GM23338 (cell line): ENCODE results near the gene CRISPLD2. TPM values are rescaled to one million over a fixed set of nuclear protein-coding genes. Genes with fewer than 3 reads are reported as not detected.
A peak's percentile ranks its signal among the peaks of the same experiment; 100 is the strongest.

Experiments used
- ATAC-seq: fragments of 200-7000 bp; cut with Tn5 transposase; 3 replicates; pipeline ENCODE4 v1.9.1; 2020
- DNase-seq: peaks from one replicate; pipeline ENCODE4 v3.0.0-alpha.2; 2015; ENCODE audit warnings: low spot score
- H2AFZ ChIP-seq: fragments of 200-600 bp; sonication (generic); 2 replicates; pipeline ENCODE4 v1.8.0; 2016; ENCODE audit warnings: antibody characterized with exemption, mild to moderate bottlenecking, moderate library complexity
- H3F3A ChIP-seq: fragments of 200-600 bp; sonication (generic); replicated peaks from 2 replicates; pipeline ENCODE4 v1.8.0; 2017; ENCODE audit warnings: antibody characterized with exemption, mixed run types, low read depth
- H3K27ac ChIP-seq: fragments of 200-600 bp; sonication (generic); 2 replicates; pipeline ENCODE4 v1.6.1; 2016; ENCODE audit warnings: low read depth
- H3K27me3 ChIP-seq: fragments of 200-600 bp; sonication (generic); 2 replicates; pipeline ENCODE4 v1.8.0; 2016; ENCODE audit warnings: mild to moderate bottlenecking, mixed run types, moderate library complexity; ENCODE audit not compliant: insufficient read depth
- H3K36me3 ChIP-seq: fragments of 200-600 bp; sonication (generic); 2 replicates; pipeline ENCODE4 v1.8.0; 2016; ENCODE audit warnings: mild to moderate bottlenecking; ENCODE audit not compliant: insufficient read depth
- H3K4me1 ChIP-seq: fragments of 200-600 bp; sonication (generic); 2 replicates; pipeline ENCODE4 v1.8.0; 2016; ENCODE audit warnings: mild to moderate bottlenecking, moderate library complexity; ENCODE audit not compliant: insufficient read depth
- H3K4me2 ChIP-seq: fragments of 200-600 bp; sonication (generic); 2 replicates; pipeline ENCODE4 v1.7.1; 2017; ENCODE audit warnings: mixed run types
- H3K4me3 ChIP-seq: fragments of 200-600 bp; sonication (generic); 2 replicates; pipeline ENCODE4 v1.6.1; 2016; ENCODE audit warnings: mixed run types
- H3K79me2 ChIP-seq: fragments of 200-600 bp; sonication (generic); replicated peaks from 2 replicates; pipeline ENCODE4 v1.8.0; 2017; ENCODE audit warnings: mild to moderate bottlenecking; ENCODE audit not compliant: insufficient read depth
- H3K9me2 ChIP-seq: fragments of 200-600 bp; sonication (generic); 2 replicates; pipeline ENCODE4 v1.8.0; 2017; ENCODE audit not compliant: insufficient read depth
- H4K20me1 ChIP-seq: fragments of 200-600 bp; sonication (generic); replicated peaks from 2 replicates; pipeline ENCODE4 v1.8.0; 2017; ENCODE audit warnings: mild to moderate bottlenecking; ENCODE audit not compliant: insufficient read depth
- H3K27ac Mint-ChIP-seq: 2 replicates; pipeline ENCODE4 v1.8.0; 2020; ENCODE audit warnings: inconsistent platforms, mild to moderate bottlenecking, moderate library complexity, mixed read lengths
- H3K27me3 Mint-ChIP-seq: 3 replicates; pipeline ENCODE4 v1.8.0; 2022; ENCODE audit warnings: low read depth, mild to moderate bottlenecking, moderate library complexity, mixed read lengths, inconsistent platforms; ENCODE audit not compliant: insufficient read depth, poor library complexity
- H3K36me3 Mint-ChIP-seq: 3 replicates; pipeline ENCODE4 v1.8.0; 2021; ENCODE audit warnings: low read depth, mild to moderate bottlenecking, inconsistent platforms, moderate library complexity, mixed read lengths
- H3K4me1 Mint-ChIP-seq: 3 replicates; pipeline ENCODE4 v1.8.0; 2020; ENCODE audit warnings: mild to moderate bottlenecking, inconsistent platforms, mixed read lengths
- H3K4me3 Mint-ChIP-seq: 3 replicates; pipeline ENCODE4 v1.8.0; 2021; ENCODE audit warnings: moderate library complexity, mild to moderate bottlenecking, inconsistent platforms, mixed read lengths
- H3K9me3 Mint-ChIP-seq: 3 replicates; pipeline ENCODE4 v1.8.0; 2020; ENCODE audit warnings: moderate library complexity, mild to moderate bottlenecking, inconsistent platforms, mixed read lengths
- CREB1 ChIP-seq: fragments of 250-450 bp; sonication (Bioruptor Pico); IDR thresholded peaks from 2 replicates; pipeline ENCODE4 v1.5.0; 2020; ENCODE audit warnings: low read depth, mild to moderate bottlenecking, moderate library complexity
- EZH2phosphoT487 ChIP-seq: fragments of 200-600 bp; sonication (generic); IDR thresholded peaks from one replicate; pipeline ENCODE4 v1.8.1; 2018; ENCODE audit warnings: antibody characterized with exemption; ENCODE audit not compliant: unreplicated experiment
- POLR2AphosphoS5 ChIP-seq: IDR thresholded peaks from 2 replicates; pipeline ENCODE4 v1.6.1; 2016; ENCODE audit warnings: antibody characterized with exemption, low read depth
- STAT1 ChIP-seq: IDR thresholded peaks from one replicate; pipeline ENCODE4 v1.6.1; 2016; ENCODE audit warnings: antibody characterized with exemption; ENCODE audit not compliant: unreplicated experiment
- ZNF114 ChIP-seq: fragments of 250-450 bp; sonication (Bioruptor Pico); IDR thresholded peaks from 2 replicates; pipeline ENCODE4 v1.5.0; 2020; ENCODE audit warnings: mild to moderate bottlenecking, moderate library complexity
- polyA plus RNA-seq: library from polyadenylated mRNA; unstranded; fragments of >200 nt; fragmentation: Nextera tagmentation; extraction: Ambion mirVana; gene quantifications from 2 replicates; pipeline ENCODE4 v1.2.1, GENCODE V29; 2016
- total RNA-seq: library from RNA; depleted of rRNA; stranded (reverse); fragments of >200 nt; shearing (Covaris generic); gene quantifications from 2 replicates; pipeline ENCODE4 v1.2.3, GENCODE V29; 2014
- TF ChIP-seq, protein P1 (sequence below), 2 experiments: fragments of 200-600 bp in 1 of 2; sonication (generic) in 1 of 2; conservative IDR thresholded peaks; 2 replicates each; pipeline versions ENCODE4 v1.5.1 to v1.6.1; 2016 to 2017; ENCODE audit warnings: antibody characterized with exemption in 2 of 2, low read depth in 2 of 2, mild to moderate bottlenecking in 2 of 2, moderate library complexity in 1 of 2
- TF ChIP-seq, protein P2 (sequence below): IDR thresholded peaks from 2 replicates; pipeline ENCODE4 v1.6.1; 2016; ENCODE audit warnings: antibody characterized with exemption
- TF ChIP-seq, protein P3 (sequence below): IDR thresholded peaks from one replicate; pipeline ENCODE4 v1.6.1; 2018; ENCODE audit warnings: antibody characterized with exemption; ENCODE audit not compliant: unreplicated experiment

CRISPLD2 gene
- total and polyA plus RNA-seq, 2 experiments from 2014 or later, result 2.6 to 8.3 TPM

DNA sequence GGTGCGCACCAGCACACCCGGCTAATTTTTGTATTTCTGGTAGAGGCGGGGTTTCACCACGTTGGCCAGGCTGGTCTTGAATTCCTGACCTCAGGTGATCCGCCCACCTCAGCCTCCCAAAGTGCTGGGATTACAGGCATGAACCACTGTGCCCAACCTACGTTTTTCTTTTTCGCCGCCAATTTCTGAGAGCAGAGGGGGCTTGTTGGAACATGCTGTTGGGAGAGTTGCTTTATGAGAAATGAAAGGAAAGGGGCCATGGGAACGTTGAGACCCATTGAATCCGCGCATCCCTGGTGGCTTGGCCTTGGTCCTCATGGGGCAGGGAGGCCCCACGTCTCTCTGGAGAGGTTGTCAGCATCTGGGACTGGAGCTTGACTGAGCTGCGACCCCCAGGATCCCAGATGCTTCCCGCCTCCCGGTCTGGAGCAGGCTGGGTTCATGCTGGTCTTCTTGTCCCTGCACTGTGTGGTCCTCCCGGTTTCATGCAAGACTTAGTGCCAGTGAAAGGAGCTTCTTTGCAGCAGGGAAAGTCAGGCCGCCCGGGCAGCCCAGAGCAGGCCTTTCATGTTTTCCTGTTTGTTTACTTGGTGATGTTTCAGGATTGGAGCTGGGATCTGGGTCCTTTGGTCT lies 22.8 kb downstream of the CRISPLD2 start:
- no peak for ATAC-seq
- H3K4me3 Mint-ChIP-seq, result peak overlapping the region; percentile 56
- H3K27ac Mint-ChIP-seq, result peak overlapping the region; percentile 99

DNA sequence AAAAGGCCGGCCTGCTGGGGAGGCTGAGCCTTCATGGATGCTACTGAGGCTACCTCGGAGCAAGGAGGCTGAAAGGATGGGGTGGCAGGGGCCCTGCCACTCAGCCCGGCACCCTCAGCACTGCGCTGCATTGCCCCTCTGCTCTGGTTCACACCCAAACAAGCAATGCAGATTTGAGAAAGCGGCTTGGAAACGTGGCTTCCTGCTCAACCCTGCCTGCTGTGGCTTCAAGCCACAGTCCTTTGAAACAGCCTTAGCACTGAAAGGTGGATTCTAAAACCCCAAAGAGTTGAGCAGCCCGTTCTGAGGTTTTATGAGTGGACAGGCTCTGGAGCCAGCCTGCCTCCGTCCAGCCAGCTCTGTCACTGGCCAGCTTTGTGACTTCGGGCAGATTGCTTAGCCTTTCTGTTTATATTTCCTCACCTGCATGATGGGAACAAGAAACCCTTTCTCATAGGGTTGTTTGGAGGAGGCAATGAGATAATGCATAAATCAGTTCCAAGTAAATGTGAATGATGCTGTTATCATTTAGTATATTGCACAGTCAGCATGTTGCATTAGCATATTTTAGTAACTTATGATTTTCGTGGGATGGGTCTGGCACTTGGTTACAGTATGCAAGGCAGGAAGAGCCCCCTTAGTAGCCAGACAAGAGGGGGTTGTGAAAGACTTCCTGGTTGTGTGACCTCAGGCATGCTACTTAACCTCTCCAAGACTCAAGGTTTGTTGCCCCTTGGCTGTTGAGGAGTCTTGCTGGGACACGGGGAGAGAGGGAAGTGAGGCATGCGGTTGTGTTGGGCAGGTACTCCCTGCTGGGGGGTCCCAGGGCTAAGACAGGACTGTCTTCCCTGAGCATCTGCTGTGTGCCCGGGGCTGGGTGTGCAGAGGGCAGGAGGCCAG lies 23.6 kb downstream of the CRISPLD2 start:
- Histone ChIP-seq H3K4me1 (peaks cover 45% of the 10 kb centered on the region), H4K20me1 (no peaks in the 10 kb centered on the region; the same call in 1 of the 2 replicates), H3K36me3 (no peaks in the 10 kb centered on the region), H3K9me2 (no peaks in the 10 kb centered on the region), H3K4me3 (0 out of 2 replicates have a peak overlapping the region, but pooled peaks have one; percentile 31), H3K27me3 (no peaks in the 10 kb centered on the region), H3K4me2 (peak overlapping the region; percentile 52), H3K27ac (peak overlapping the region; percentile 50; the same call in 1 of the 2 replicates), H2AFZ (no peak overlapping the region), H3F3A (peaks cover 13% of the 10 kb centered on the region; the same call in 1 of the 2 replicates), H3K79me2 (no peaks in the 10 kb centered on the region)
- Mint-ChIP-seq H3K9me3 (no peaks in the 10 kb centered on the region), H3K4me1 (peaks cover 67% of the 10 kb centered on the region), H3K27ac (peak overlapping the region; percentile 99), H3K27me3 (peaks cover 51% of the 10 kb centered on the region), H3K4me3 (peak overlapping the region; percentile 56; the same call in 2 of the 3 replicates), H3K36me3 (no peaks in the 10 kb centered on the region)
- no peak for DNase-seq
- no peak; the same call in 2 of the 3 replicates for ATAC-seq
- TF ChIP-seq POLR2AphosphoS5 (no peak), EZH2phosphoT487 (no peak), ZNF114 (CRISPR knock-in tag) (no peak)
- TF ChIP-seq, protein P1, sequence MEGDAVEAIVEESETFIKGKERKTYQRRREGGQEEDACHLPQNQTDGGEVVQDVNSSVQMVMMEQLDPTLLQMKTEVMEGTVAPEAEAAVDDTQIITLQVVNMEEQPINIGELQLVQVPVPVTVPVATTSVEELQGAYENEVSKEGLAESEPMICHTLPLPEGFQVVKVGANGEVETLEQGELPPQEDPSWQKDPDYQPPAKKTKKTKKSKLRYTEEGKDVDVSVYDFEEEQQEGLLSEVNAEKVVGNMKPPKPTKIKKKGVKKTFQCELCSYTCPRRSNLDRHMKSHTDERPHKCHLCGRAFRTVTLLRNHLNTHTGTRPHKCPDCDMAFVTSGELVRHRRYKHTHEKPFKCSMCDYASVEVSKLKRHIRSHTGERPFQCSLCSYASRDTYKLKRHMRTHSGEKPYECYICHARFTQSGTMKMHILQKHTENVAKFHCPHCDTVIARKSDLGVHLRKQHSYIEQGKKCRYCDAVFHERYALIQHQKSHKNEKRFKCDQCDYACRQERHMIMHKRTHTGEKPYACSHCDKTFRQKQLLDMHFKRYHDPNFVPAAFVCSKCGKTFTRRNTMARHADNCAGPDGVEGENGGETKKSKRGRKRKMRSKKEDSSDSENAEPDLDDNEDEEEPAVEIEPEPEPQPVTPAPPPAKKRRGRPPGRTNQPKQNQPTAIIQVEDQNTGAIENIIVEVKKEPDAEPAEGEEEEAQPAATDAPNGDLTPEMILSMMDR (conservative IDR thresholded peaks at IDR 0.05; ENCODE audit: low read depth in 2 of 2), result no peak
- TF ChIP-seq, protein P2, sequence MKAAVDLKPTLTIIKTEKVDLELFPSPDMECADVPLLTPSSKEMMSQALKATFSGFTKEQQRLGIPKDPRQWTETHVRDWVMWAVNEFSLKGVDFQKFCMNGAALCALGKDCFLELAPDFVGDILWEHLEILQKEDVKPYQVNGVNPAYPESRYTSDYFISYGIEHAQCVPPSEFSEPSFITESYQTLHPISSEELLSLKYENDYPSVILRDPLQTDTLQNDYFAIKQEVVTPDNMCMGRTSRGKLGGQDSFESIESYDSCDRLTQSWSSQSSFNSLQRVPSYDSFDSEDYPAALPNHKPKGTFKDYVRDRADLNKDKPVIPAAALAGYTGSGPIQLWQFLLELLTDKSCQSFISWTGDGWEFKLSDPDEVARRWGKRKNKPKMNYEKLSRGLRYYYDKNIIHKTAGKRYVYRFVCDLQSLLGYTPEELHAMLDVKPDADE, result no peak

More for the DNA sequence above, 22.8 kb downstream of the CRISPLD2 start:
- Histone ChIP-seq H3K4me3 (0 out of 2 replicates have a peak overlapping the region, but pooled peaks have one; percentile 31), H3K27me3 (no peaks in the 10 kb centered on the region), H4K20me1 (no peaks in the 10 kb centered on the region; the same call in 1 of the 2 replicates), H3K9me2 (no peaks in the 10 kb centered on the region), H2AFZ (0 out of 2 replicates have a peak overlapping the region, but pooled peaks have one; percentile 32), H3K4me2 (peak overlapping the region; percentile 52; the same call in 1 of the 2 replicates), H3F3A (peaks cover 10% of the 10 kb centered on the region; the same call in 1 of the 2 replicates), H3K36me3 (no peaks in the 10 kb centered on the region), H3K4me1 (peaks cover 41% of the 10 kb centered on the region), H3K79me2 (no peaks in the 10 kb centered on the region), H3K27ac (peak overlapping the region; percentile 50; the same call in 1 of the 2 replicates)
- peaks cover 59% of the 10 kb centered on the region for H3K4me1 Mint-ChIP-seq
- H3K27me3 Mint-ChIP-seq, result peaks cover 47% of the 10 kb centered on the region
- H3K36me3 Mint-ChIP-seq, result no peaks in the 10 kb centered on the region
- DNase-seq, result no peak
- no peaks in the 10 kb centered on the region for H3K9me3 Mint-ChIP-seq
- TF ChIP-seq CREB1 (CRISPR knock-in tag) (no peak), STAT1 (no peak), EZH2phosphoT487 (no peak), ZNF114 (CRISPR knock-in tag) (no peak), POLR2AphosphoS5 (no peak)
- TF ChIP-seq, protein P3, sequence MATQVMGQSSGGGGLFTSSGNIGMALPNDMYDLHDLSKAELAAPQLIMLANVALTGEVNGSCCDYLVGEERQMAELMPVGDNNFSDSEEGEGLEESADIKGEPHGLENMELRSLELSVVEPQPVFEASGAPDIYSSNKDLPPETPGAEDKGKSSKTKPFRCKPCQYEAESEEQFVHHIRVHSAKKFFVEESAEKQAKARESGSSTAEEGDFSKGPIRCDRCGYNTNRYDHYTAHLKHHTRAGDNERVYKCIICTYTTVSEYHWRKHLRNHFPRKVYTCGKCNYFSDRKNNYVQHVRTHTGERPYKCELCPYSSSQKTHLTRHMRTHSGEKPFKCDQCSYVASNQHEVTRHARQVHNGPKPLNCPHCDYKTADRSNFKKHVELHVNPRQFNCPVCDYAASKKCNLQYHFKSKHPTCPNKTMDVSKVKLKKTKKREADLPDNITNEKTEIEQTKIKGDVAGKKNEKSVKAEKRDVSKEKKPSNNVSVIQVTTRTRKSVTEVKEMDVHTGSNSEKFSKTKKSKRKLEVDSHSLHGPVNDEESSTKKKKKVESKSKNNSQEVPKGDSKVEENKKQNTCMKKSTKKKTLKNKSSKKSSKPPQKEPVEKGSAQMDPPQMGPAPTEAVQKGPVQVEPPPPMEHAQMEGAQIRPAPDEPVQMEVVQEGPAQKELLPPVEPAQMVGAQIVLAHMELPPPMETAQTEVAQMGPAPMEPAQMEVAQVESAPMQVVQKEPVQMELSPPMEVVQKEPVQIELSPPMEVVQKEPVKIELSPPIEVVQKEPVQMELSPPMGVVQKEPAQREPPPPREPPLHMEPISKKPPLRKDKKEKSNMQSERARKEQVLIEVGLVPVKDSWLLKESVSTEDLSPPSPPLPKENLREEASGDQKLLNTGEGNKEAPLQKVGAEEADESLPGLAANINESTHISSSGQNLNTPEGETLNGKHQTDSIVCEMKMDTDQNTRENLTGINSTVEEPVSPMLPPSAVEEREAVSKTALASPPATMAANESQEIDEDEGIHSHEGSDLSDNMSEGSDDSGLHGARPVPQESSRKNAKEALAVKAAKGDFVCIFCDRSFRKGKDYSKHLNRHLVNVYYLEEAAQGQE, result no peak
- TF ChIP-seq, protein P2, result no peak
